PC-9 (cell line): ENCODE results near the gene DNAH2. TPM values are rescaled to one million over a fixed set of nuclear protein-coding genes. Genes with fewer than 3 reads are reported as not detected.

Source experiments
- Bru-seq: library from RNA; stranded (reverse); fragments of 400-500 nt; gene quantifications from one replicate; lab custom pipeline; 2021; lab: Mats Ljungman, UMichigan
- BruChase-seq, 2 experiments: library from RNA; stranded (reverse); fragments of 400-500 nt; gene quantifications; one replicate each; lab custom pipeline; 2021; lab: Mats Ljungman, UMichigan
- BruUV-seq: library from RNA; stranded (reverse); fragments of 400-500 nt; replicated peaks from 2 replicates; lab custom pipeline; 2021; lab: Mats Ljungman, UMichigan
- CTCF ChIA-PET: fragments of 300-600 bp; sonication (Branson Sonifier 250); formaldehyde crosslinking; loops from one replicate; lab custom pipeline; 2022; ENCODE audit warnings: antibody characterized with exemption; lab: Charles Lee
- POLR2A ChIA-PET: fragments of 300-600 bp; sonication (Branson Sonifier 250); formaldehyde crosslinking; loops from one replicate; lab custom pipeline; 2022; ENCODE audit warnings: antibody characterized with exemption; ENCODE audit not compliant: unreplicated experiment; lab: Charles Lee
- DNase-seq, 2 experiments: peaks; one replicate each; pipeline versions ENCODE4 v3.0.0 to v3.0.0-alpha.2; 2015 to 2022; ENCODE audit warnings: mixed read lengths in 1 of 2
- H2AFZ ChIP-seq: fragments of 200-600 bp; sonication (generic); 2 replicates; pipeline ENCODE4 v1.8.1; 2017; ENCODE audit warnings: antibody characterized with exemption
- H3F3A ChIP-seq: fragments of 200-600 bp; sonication (generic); 2 replicates; pipeline ENCODE4 v1.8.1; 2017; ENCODE audit warnings: antibody characterized with exemption, mild to moderate bottlenecking, low read depth; ENCODE audit not compliant: insufficient read depth
- H3K27ac ChIP-seq: fragments of 200-600 bp; sonication (generic); 2 replicates; pipeline ENCODE4 v1.6.1; 2016; ENCODE audit warnings: mixed run types
- H3K27me3 ChIP-seq: fragments of 200-600 bp; sonication (generic); 2 replicates; pipeline ENCODE4 v1.6.1; 2016; ENCODE audit warnings: low read depth, mixed run types; ENCODE audit not compliant: insufficient read depth
- H3K36me3 ChIP-seq: fragments of 200-600 bp; sonication (generic); 2 replicates; pipeline ENCODE4 v1.6.1; 2016; ENCODE audit warnings: low read depth, mixed run types
- H3K4me1 ChIP-seq: fragments of 200-600 bp; sonication (generic); replicated peaks from 2 replicates; pipeline ENCODE4 v1.6.1; 2016; ENCODE audit warnings: mixed run types; ENCODE audit not compliant: insufficient read depth
- H3K4me2 ChIP-seq: fragments of 200-600 bp; sonication (generic); 2 replicates; pipeline ENCODE4 v1.6.1; 2017; ENCODE audit warnings: mixed run types
- H3K4me3 ChIP-seq: fragments of 200-600 bp; sonication (generic); 2 replicates; pipeline ENCODE4 v1.6.1; 2016; ENCODE audit warnings: mixed run types
- H3K79me2 ChIP-seq: fragments of 200-600 bp; sonication (generic); 2 replicates; pipeline ENCODE4 v1.6.1; 2017; ENCODE audit warnings: low read depth, mixed run types
- H3K9me2 ChIP-seq: fragments of 200-600 bp; sonication (generic); 2 replicates; pipeline ENCODE4 v1.8.1; 2017; ENCODE audit warnings: mild to moderate bottlenecking; ENCODE audit not compliant: insufficient read depth
- H3K9me3 ChIP-seq: fragments of 200-600 bp; sonication (generic); 2 replicates; pipeline ENCODE4 v1.8.1; 2016; ENCODE audit warnings: low read depth; ENCODE audit not compliant: insufficient read depth
- H4K20me1 ChIP-seq: fragments of 200-600 bp; sonication (generic); 2 replicates; pipeline ENCODE4 v1.8.1; 2017; ENCODE audit not compliant: insufficient read depth
- EZH2 ChIP-seq: fragments of 200-600 bp; sonication (generic); IDR thresholded peaks from 2 replicates; pipeline ENCODE4 v1.8.0; 2017; ENCODE audit warnings: antibody characterized with exemption, low read depth
- intact Hi-C: fragments of 100-400 bp; cut with micrococcal nuclease; formaldehyde crosslinking; loops from one replicate; pipeline ENCODE4 v1.10.0; 2022; ENCODE audit not compliant: unreplicated experiment
- long read RNA-seq: library from polyadenylated mRNA; stranded (forward); transcript quantifications from one replicate; pipeline ENCODE4 v2.0.0, GENCODE V29; 2022
- total RNA-seq: library from RNA; stranded (reverse); gene quantifications from 2 replicates; pipeline ENCODE4 v1.2.3, GENCODE V29; 2021
- TF ChIP-seq, protein P1 (sequence below): fragments of 200-600 bp; sonication (generic); conservative IDR thresholded peaks from 2 replicates; pipeline ENCODE4 v1.6.1; 2017; ENCODE audit warnings: mixed run types, antibody characterized with exemption, mild to moderate bottlenecking, moderate library complexity

DNAH2 gene
- total RNA-seq (10.6 and 11.6 TPM in 2 replicates), Bru-seq, nascent RNA (percentile 41 among the genes with signal in this experiment), BruChase-seq, experiment 1, labeled RNA remaining after a 2-hour chase (percentile 40 among the genes with signal in this experiment), BruChase-seq, experiment 2, labeled RNA remaining after a 6-hour chase (percentile 50 among the genes with signal in this experiment)
- long read RNA-seq, partial matches to known transcripts, result 1 of 3 reads
- long read RNA-seq, other reads (novel, unspliced or antisense), result 2 of 3 reads

DNA sequence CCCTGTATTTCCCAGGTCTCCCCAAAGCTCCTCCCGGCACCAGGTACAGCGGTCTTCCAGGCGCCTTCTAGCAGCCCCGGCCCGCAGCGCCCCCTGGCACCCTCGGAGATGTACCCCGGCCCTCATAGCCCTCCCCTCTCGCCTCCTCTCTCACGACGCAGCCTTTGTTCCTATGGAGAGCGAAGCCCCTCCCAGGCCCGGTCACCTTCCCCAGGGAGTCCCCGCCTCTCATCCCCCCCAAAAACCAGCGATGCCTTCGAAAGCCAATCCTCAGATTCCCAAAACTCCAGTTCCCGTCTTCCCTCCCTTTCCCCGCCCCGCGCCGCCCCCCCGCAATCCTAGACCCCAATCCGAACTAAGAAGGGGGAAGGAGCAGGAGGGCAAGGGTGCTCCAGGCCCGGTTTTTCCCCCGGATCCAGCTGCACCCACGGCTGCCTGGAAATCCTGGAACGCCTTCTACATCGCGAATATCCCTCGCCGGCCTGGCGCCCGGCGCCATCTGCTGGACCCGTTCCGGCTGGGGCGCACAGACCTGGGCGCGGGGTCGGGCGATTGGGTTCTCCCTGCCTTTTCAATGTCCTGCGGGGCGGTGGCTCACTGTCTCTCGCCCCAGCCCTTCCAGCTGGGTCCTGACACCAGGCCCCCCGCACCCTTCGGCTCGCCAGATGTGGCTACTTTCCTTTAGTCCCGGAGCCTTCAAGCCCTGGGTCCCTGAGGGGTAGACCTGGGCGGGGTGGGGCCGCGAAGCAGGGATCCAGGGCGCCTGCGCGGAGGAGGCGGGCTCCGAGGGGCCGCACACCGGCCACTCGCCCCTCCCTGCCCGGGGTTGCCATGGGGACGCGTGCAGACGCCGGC, at the start of gene DNAH2:
Gene DNAH2, plus strand, starts transcription at position 844 of the 855 bp plus-strand sequence. CDS start 1,991 bp downstream, outside the sequence.
- H3K79me2 ChIP-seq, result no peaks in the 10 kb centered on the region
- H4K20me1 ChIP-seq, result no peaks in the 10 kb centered on the region
- no peaks in the 10 kb centered on the region for H3K9me2 ChIP-seq
- peak within 1 kb of the TSS; percentile 84 for H3K4me2 ChIP-seq
- no peaks in the 10 kb centered on the region for H3K9me3 ChIP-seq
- H3K27me3 ChIP-seq, result no peaks in the 10 kb centered on the region
- ChIA-PET POLR2A (interaction anchor here (0.5 to 0.6 kb wide), 4 partner anchors 119 to 672 kb away, joined by 3 to 10 read pairs (median 4); no protein-coding TSS in a partner anchor), CTCF (interaction anchor here (0.6 to 1.2 kb wide), 8 partner anchors 49 to 380 kb away, joined by 3 to 15 read pairs (median 4); partner anchors contain the start of gene MPDU1)
- H3K36me3 ChIP-seq, result no peaks in the 10 kb centered on the region
- TF ChIP-seq EZH2, result no peak
- TF ChIP-seq, protein P1, sequence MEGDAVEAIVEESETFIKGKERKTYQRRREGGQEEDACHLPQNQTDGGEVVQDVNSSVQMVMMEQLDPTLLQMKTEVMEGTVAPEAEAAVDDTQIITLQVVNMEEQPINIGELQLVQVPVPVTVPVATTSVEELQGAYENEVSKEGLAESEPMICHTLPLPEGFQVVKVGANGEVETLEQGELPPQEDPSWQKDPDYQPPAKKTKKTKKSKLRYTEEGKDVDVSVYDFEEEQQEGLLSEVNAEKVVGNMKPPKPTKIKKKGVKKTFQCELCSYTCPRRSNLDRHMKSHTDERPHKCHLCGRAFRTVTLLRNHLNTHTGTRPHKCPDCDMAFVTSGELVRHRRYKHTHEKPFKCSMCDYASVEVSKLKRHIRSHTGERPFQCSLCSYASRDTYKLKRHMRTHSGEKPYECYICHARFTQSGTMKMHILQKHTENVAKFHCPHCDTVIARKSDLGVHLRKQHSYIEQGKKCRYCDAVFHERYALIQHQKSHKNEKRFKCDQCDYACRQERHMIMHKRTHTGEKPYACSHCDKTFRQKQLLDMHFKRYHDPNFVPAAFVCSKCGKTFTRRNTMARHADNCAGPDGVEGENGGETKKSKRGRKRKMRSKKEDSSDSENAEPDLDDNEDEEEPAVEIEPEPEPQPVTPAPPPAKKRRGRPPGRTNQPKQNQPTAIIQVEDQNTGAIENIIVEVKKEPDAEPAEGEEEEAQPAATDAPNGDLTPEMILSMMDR, result peak; percentile 50
- DNase-seq, result peak; percentile 71 to 91
- peak within 1 kb of the TSS; percentile 67 for H3K4me3 ChIP-seq
- H2AFZ ChIP-seq, result peak within 1 kb of the TSS; percentile 86
- peaks cover 7% of the 10 kb centered on the region for H3K4me1 ChIP-seq
- intact Hi-C loops, result loop anchor here (1.0 to 2.0 kb wide), 2 partner anchors 28 to 129 kb away; partner anchors contain the start of gene WRAP53
- peaks cover 2% of the 10 kb centered on the region; the same call in 1 of the 2 replicates for H3F3A ChIP-seq
- H3K27ac ChIP-seq, result no peak within 1 kb of the TSS
- BruUV-seq, result no TSS peak

DNA sequence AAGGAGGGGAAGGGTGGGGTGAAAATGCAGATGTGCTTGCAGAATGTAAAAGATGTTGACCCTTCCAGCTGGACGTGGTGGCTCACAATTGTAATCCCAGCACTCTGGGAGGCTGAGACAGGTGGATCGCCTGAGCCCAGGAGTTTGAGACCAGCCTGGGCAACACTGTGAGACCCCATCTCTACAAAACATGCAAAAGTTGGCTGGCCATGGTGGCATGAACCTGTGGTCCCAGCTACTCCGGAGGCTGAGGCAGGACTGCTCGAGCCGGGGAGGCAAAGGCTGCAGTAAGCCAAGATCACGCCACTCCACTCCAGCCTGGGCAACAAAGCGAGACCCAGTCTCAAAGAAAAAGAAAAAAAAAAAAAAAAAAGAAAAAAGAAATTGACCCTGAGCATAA, 49.1 kb upstream of the DNAH2 start:
- intact Hi-C loops, result no loop called here
- H3K27ac ChIP-seq, result no peak overlapping the region
- H3K79me2 ChIP-seq, result no peaks in the 10 kb centered on the region
- TSS peak; percentile 53 for BruUV-seq
- H3F3A ChIP-seq, result no peaks in the 10 kb centered on the region; the same call in 1 of the 2 replicates
- ChIA-PET POLR2A (no interaction called here), CTCF (no interaction called here)
- H4K20me1 ChIP-seq, result no peaks in the 10 kb centered on the region
- H3K9me2 ChIP-seq, result no peaks in the 10 kb centered on the region
- no peak overlapping the region for H2AFZ ChIP-seq
- no peak overlapping the region for H3K4me2 ChIP-seq
- H3K4me3 ChIP-seq, result no peak overlapping the region
- DNase-seq, result no peak
- H3K9me3 ChIP-seq, result peaks cover 2% of the 10 kb centered on the region; the same call in 1 of the 2 replicates
- H3K36me3 ChIP-seq, result peaks cover 4% of the 10 kb centered on the region; the same call in 1 of the 2 replicates
- H3K4me1 ChIP-seq, result no peaks in the 10 kb centered on the region
- no peaks in the 10 kb centered on the region for H3K27me3 ChIP-seq
- TF ChIP-seq, protein P1, result no peak
- no peak for TF ChIP-seq EZH2

DNA sequence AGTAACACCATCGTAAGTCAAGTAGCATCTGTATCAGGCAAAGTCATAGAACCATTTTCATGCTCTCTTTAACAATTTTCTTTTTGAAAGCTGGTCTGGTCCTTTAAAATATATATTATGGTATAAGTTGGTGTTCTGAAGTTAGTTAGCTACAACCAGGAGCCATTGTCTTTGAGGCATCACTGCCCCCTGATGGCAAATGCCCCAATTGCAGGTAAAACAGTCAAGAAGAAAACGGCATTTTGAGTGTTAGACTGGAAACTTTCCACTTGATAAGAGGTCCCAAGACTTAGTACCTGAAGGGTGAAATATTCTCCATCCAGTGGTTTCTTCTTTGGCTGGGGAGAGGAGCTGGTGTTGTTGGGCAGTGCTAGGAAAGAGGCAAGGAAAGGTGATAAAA, 44.3 kb upstream of the DNAH2 start:
- Histone ChIP-seq H4K20me1 (no peaks in the 10 kb centered on the region), H3K4me3 (no peak overlapping the region), H3K9me3 (peaks cover 7% of the 10 kb centered on the region; the same call in 1 of the 2 replicates), H3K36me3 (peaks cover 18% of the 10 kb centered on the region; the same call in 1 of the 2 replicates), H3K27ac (no peak overlapping the region), H2AFZ (no peak overlapping the region), H3K79me2 (no peaks in the 10 kb centered on the region), H3K9me2 (no peaks in the 10 kb centered on the region), H3K4me1 (no peaks in the 10 kb centered on the region), H3K27me3 (no peaks in the 10 kb centered on the region), H3F3A (no peaks in the 10 kb centered on the region; the same call in 1 of the 2 replicates), H3K4me2 (no peak overlapping the region)
- CTCF ChIA-PET, result no interaction called here
- DNase-seq, result no peak
- no TSS peak for BruUV-seq
- intact Hi-C loops, result no loop called here
- TF ChIP-seq EZH2, result no peak
- TF ChIP-seq, protein P1, result peak; percentile 59
- POLR2A ChIA-PET, result no interaction called here
